Measurements from ENCODE around the gene CDK17.
A peak's percentile ranks its signal among the peaks of the same experiment; 100 is the strongest.
"Not testable (repeated sequence)": the region's sequence is repeated elsewhere in the genome, so short reads cannot be mapped to it uniquely, and the experiment has no call there.

Gene CDK17

GRCh38 chr12:96399919-96400630 lies at the start of gene CDK17:
Gene CDK17, minus strand, starts transcription at chr12:96400439. Its CDS starts 65,603 bp downstream, at chr12:96334836.
- DNase-seq, result peak; percentile 63

- no peak for DNase-seq
These were observed 48.1 kb upstream of the CDK17 start for GRCh38 chr12:96448300-96448699.

GRCh38 chr12:96447256-96447655 lies 47.0 kb upstream of the CDK17 start:
- no peak for DNase-seq

GRCh38 chr12:96445691-96446583 lies 45.7 kb upstream of the CDK17 start:
- DNase-seq, result no peak

- no peak for DNase-seq
These were observed 44.2 kb upstream of the CDK17 start for GRCh38 chr12:96444399-96444798.

GRCh38 chr12:96442906-96443305 lies 42.7 kb upstream of the CDK17 start:
- DNase-seq, result no peak

- DNase-seq, result no peak
These were observed 41.6 kb upstream of the CDK17 start for GRCh38 chr12:96441816-96442215.

- no peak for DNase-seq
These were observed 38.1 kb upstream of the CDK17 start for GRCh38 chr12:96438330-96438729.

GRCh38 chr12:96437171-96437445 lies 36.9 kb upstream of the CDK17 start:
- no peak for DNase-seq

DNA sequence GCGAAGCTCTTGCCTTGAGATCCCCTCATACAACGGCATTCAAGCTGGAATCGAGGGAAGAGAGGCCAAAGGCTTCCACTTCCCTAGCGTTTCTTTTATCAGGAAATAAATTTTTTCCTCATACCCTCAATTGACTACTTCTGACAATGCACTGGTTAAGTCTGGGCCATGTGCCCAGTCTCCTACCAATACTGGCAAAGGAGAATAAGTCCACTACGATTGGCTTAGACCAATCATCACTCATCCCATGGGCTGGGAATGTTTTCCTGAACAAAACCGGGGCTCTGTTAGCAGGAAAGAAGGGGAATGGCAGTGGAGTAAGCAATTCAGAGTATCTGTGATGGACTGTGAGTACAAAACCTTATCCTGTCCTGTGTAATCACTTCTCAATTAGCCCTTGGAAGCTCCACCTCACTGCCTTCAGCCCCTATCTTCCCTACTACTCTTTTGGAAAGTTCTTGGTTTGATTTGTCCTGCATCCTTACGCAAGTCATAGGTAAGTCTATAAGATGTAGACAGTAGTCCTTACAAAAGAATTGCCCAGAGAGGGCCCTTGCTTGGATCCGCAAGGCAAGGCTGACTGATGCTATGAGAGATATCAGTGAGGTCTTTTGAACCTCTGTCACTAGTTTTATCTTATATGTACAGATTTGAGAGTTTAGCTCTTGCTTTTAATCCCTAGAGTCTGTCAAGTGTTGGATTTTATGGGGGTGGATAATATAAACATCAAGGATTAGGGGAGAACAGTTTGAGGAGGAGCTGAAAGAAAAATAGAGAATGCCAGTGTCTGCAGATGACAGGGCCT lies 36.3 kb upstream of the CDK17 start:
- DNase-seq, result no peak

DNA sequence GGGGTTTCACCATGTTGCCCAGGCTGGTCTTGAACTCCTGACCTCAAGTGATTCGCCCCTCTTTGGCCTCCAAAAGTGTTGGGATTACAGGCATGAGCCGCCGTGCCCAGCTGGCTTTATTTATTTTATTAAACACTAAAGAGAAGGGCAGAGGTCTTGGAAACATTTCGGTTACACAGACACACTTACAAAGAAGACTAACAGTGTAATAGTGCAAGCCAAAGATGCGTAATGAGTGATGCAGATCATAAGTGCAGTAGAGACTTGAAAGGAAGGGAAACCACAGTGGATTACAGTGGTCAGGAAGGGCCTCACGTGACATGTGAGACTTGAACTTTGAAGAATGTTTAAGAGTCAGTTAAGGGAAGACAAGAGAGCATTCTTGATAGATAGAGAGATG lies 33.9 kb upstream of the CDK17 start:
- DNase-seq, result no peak

- DNase-seq, result not testable (repeated sequence)
These were observed 32.5 kb upstream of the CDK17 start for GRCh38 chr12:96432496-96433321.

DNA sequence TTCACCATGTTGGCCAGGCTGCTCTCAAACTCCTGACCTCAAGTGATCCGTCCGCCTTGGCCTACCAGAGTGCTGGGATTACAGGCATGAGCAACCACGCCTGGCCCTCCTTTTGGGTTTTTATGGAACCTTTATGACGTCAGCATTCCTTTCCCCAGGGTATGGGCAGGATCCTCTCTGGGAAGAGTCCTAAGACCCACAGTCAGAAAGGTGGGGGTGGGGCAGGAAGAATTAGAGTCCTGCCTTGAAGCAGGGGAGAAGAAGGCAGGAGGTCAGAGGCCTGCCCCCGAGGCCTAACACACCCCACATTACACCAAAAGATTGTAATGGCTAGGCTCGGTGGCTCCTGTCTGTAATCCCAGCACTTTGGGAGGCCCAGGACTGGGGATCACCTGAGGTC lies 30.8 kb upstream of the CDK17 start:
- no peak for DNase-seq

- DNase-seq, result no peak
These were observed 27.1 kb upstream of the CDK17 start for GRCh38 chr12:96427269-96427729.

GRCh38 chr12:96425951-96426350 lies 25.7 kb upstream of the CDK17 start:
- DNase-seq, result no peak

DNA sequence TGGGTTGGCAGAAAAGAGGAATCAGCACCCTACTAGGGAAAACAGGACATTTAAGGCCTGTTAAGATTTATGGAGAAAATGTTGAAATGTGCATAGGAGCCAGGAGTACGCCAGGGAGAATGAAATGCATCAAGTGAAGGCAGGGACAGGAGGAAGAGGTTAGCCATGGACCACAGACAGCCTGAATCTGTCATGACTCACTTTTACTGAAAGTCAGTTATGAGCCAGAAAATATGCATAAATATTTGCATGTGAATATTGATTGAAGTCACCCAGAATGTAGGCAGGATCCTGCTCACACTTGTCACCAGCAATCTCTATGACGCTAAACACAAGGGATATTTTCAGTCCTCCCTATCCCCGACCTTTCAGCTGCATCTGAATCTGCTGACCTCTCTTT lies 25.1 kb upstream of the CDK17 start:
- DNase-seq, result no peak

GRCh38 chr12:96424601-96425000 lies 24.4 kb upstream of the CDK17 start:
- DNase-seq, result no peak

DNA sequence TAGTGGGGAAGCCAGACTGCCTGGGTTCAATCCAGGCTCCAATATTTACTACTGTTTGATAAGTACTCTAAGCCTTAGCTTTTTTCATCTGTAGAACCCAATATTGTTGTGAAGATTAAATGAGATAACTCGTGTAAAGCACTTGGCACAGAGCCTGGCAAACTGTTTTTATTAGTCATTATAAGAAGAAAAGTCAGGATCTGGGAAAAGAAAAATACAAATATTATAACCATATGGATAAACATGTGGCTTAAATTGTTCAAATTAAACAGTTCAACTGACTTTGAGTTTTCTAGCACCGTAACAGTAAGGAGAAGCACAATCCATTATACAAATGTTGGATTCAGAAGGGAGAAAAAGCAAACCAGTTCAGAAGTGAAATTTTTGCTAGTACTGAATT lies 22.0 kb upstream of the CDK17 start:
- DNase-seq, result no peak

- no peak for DNase-seq
These were observed 20.8 kb upstream of the CDK17 start for GRCh38 chr12:96421014-96421413.

- DNase-seq, result no peak
These were observed 20.1 kb upstream of the CDK17 start for GRCh38 chr12:96420277-96420835.

DNA sequence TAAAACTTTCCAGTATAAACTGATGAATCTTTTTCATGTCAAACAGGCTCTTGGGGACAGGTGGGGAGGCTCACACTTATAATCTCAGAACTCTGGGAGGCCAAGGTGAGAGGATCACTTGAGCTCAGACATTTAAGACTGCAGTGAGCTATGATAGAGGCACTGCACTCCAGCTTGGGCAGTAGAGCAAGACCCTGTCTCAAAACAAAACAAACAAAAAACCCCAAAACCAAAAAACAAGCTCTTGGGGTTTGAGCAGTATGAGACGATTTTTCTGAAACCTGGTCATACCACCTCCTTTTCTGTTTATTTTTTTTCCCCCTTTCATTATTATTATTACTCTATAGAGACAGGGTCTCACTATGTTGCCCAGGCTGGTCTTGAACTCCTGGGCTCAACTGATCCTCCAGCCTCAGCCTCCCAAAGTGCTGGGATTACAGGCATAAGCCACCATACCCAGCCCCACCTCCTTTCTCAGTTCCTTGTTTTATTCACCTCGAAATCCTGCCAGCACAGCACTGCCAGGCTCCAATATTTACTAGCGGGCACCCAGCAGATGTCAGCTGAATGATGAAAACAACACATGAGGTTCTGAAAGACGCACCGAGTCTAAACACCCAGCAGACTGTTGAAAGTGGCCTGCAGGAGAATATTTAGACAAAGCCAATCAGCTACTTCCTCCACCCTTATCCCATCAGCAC lies 19.5 kb upstream of the CDK17 start:
- DNase-seq, result no peak

- not testable (repeated sequence) for DNase-seq
These were observed 17.4 kb upstream of the CDK17 start for GRCh38 chr12:96417688-96418087.

Measured in NCI-H748 treated with DMSO at 0.1 percent for 48 hours (cell line).